ENCODE measurements around the gene TBCCD1. TPM values are rescaled to one million over a fixed set of nuclear protein-coding genes. Genes with fewer than 3 reads are reported as not detected.

TBCCD1 gene
- total and polyA plus RNA-seq, 2 of the 4 experiments (the other 2 are of a cell fraction) = 7.9 to 19.7 TPM

DNA sequence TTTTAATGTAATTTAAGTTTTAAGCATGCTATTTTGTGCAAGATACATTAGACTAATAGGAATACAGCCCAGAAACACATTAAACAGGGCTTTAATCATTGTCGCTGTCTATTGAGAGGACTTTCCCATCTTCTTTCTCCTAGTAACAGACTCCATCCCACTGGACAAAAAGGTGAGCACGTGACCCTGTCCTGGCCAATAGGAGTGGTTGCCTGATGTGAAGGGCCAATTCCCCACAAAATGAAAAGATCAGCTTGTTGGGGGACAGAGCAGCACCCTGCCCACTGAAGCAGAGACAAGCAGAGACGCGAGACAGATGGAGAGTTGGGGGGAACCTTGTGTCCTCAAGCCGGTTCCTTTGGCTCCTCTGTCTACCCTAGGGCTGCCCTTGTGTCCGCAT is 44.1 kb downstream of the TBCCD1 start:
- no peaks in the 10 kb centered on the region for H4K20me1 ChIP-seq (ENCODE audit: insufficient read depth, low read length)
- no peak overlapping the region for H2BK20ac ChIP-seq (ENCODE audit: low read depth, low read length)
- H2BK120ac ChIP-seq (ENCODE audit: low read depth, low read length) = no peak overlapping the region
- H3K9me3 ChIP-seq (ENCODE audit: control insufficient read depth, insufficient read depth, low read length) = no peaks in the 10 kb centered on the region
- intact Hi-C loops (cut with micrococcal nuclease) (no loop called here), dilution Hi-C loops (cut with HindIII; ENCODE audit: low sequenced_read_pairs, unreplicated experiment) (no loop called here), in situ Hi-C loops (cut with MboI; ENCODE audit: low sequenced_read_pairs) (no loop called here)
- no peak overlapping the region for H4K8ac ChIP-seq (ENCODE audit: low read depth in 2 of 2, low read length in 2 of 2)
- no peaks in the 10 kb centered on the region for H3K79me1 ChIP-seq (ENCODE audit: low read depth in 1 of 2, low read length in 2 of 2)
- H3K14ac ChIP-seq (replicated peaks; ENCODE audit: low read depth, low read length) = no peak overlapping the region
- CTCF ChIA-PET = interaction anchor here (0.8 kb wide), 1 partner anchor 18 kb away, joined by 3 read pairs; no protein-coding TSS in a partner anchor
- no peak overlapping the region for H3K56ac ChIP-seq (ENCODE audit: extremely low read depth, insufficient read depth, low read length)
- H3K27me3 ChIP-seq (ENCODE audit: control insufficient read depth, insufficient read depth, low read length) = peaks cover 32% of the 10 kb centered on the region
- no TSS peak for BruUV-seq (replicated peaks)
- no peak overlapping the region for H2BK5ac ChIP-seq (ENCODE audit: low read depth, low read length, poor library complexity, severe bottlenecking)
- no peak overlapping the region for H2AFZ ChIP-seq (replicated peaks; ENCODE audit: low read length, poor library complexity)
- DNase-seq = no peak
- H4K91ac ChIP-seq (ENCODE audit: insufficient read depth, low read depth, low read length) = no peak overlapping the region
- H4K5ac ChIP-seq (ENCODE audit: low read depth, low read length) = no peak overlapping the region
- POLR2A ChIA-PET (ENCODE audit: unreplicated experiment) = no interaction called here
- no peak overlapping the region for H3K27ac ChIP-seq (ENCODE audit: insufficient read depth, low read length)
- H2BK15ac ChIP-seq (ENCODE audit: low read depth, low read length) = no peak overlapping the region
- H2AK5ac ChIP-seq (ENCODE audit: low read depth, low read length) = no peak overlapping the region
- H3K4me3 ChIP-seq (ENCODE audit: insufficient read depth, low read depth, low read length) = no peak overlapping the region
- H3K4ac ChIP-seq (ENCODE audit: low read depth, low read length) = no peak overlapping the region
- H2AK9ac ChIP-seq (replicated peaks; ENCODE audit: low read depth, low read length, poor library complexity) = no peak overlapping the region
- no peak for ATAC-seq (ENCODE audit: low read depth)
- H3K18ac ChIP-seq (ENCODE audit: low read depth, low read length) = no peak overlapping the region
- 46% methylated on average over 2 of the region's 6 CpGs; no CpG with 5 or more reads in 1 of the 2 experiments for WGBS, 2 experiments (ENCODE audit: extremely low coverage in 2 of 2, insufficient read length in 1 of 2)
- H3K4me1 ChIP-seq (ENCODE audit: control insufficient read depth, insufficient read depth, low read length) = no peaks in the 10 kb centered on the region
- H3K9me1 ChIP-seq (ENCODE audit: insufficient read depth, low read length) = no peaks in the 10 kb centered on the region
- no peak overlapping the region for H3K23ac ChIP-seq (ENCODE audit: low read depth, low read length)
- no peak for TF ChIP-seq RCOR1 (IDR thresholded peaks at IDR 0.05; ENCODE audit: insufficient replicate concordance, low read length)
- TF ChIP-seq, protein P1, sequence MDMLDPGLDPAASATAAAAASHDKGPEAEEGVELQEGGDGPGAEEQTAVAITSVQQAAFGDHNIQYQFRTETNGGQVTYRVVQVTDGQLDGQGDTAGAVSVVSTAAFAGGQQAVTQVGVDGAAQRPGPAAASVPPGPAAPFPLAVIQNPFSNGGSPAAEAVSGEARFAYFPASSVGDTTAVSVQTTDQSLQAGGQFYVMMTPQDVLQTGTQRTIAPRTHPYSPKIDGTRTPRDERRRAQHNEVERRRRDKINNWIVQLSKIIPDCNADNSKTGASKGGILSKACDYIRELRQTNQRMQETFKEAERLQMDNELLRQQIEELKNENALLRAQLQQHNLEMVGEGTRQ (IDR thresholded peaks at IDR 0.05; ENCODE audit: low read depth, low read length) = no peak; the same call in 1 of the 2 replicates
- no peak for TF ChIP-seq MAFK (IDR thresholded peaks at IDR 0.05; ENCODE audit: low read depth, low read length)
- no peak for TF ChIP-seq SMC3 (IDR thresholded peaks at IDR 0.05; ENCODE audit: low read depth, low read length)
- TF ChIP-seq NFE2L2 (IDR thresholded peaks at IDR 0.05; ENCODE audit: low read depth, low read length) = no peak
- no peak for TF ChIP-seq POLR2A (IDR thresholded peaks at IDR 0.05; ENCODE audit: low read depth, low read length)
- TF ChIP-seq, protein P2, sequence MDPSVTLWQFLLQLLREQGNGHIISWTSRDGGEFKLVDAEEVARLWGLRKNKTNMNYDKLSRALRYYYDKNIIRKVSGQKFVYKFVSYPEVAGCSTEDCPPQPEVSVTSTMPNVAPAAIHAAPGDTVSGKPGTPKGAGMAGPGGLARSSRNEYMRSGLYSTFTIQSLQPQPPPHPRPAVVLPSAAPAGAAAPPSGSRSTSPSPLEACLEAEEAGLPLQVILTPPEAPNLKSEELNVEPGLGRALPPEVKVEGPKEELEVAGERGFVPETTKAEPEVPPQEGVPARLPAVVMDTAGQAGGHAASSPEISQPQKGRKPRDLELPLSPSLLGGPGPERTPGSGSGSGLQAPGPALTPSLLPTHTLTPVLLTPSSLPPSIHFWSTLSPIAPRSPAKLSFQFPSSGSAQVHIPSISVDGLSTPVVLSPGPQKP (IDR thresholded peaks at IDR 0.05; ENCODE audit: borderline replicate concordance, low read depth, low read length) = no peak
- TF ChIP-seq RAD21 (IDR thresholded peaks at IDR 0.05; ENCODE audit: low read length) = no peak
- TF ChIP-seq CEBPB (IDR thresholded peaks at IDR 0.05; ENCODE audit: low read depth, low read length) = no peak
- no peak overlapping the region for H3K4me2 ChIP-seq (ENCODE audit: low read depth, low read length)
- no peak overlapping the region for H3K9ac ChIP-seq (ENCODE audit: low read depth, low read length)
- H3K36me3 ChIP-seq (ENCODE audit: control insufficient read depth, insufficient read depth, low read length) = no peaks in the 10 kb centered on the region

All from IMR-90 (cell line).